HFFc6 (cell line): ENCODE data around the gene CPS1. TPM values are rescaled to one million over a fixed set of nuclear protein-coding genes. Genes with fewer than 3 reads are reported as not detected.

Experiments used
- DNase-seq: peaks from one replicate; pipeline ENCODE4 v3.0.0-alpha.2; 2018
- H3K27ac Mint-ChIP-seq: 2 replicates; pipeline ENCODE4 v1.8.0; 2020; ENCODE audit warnings: mild to moderate bottlenecking, mixed read lengths
- H3K27me3 Mint-ChIP-seq: 2 replicates; pipeline ENCODE4 v1.8.0; 2021; ENCODE audit warnings: mild to moderate bottlenecking, moderate library complexity, mixed read lengths; ENCODE audit not compliant: insufficient read depth
- H3K36me3 Mint-ChIP-seq: 2 replicates; pipeline ENCODE4 v1.8.0; 2021; ENCODE audit warnings: low read depth, mixed read lengths
- H3K4me1 Mint-ChIP-seq: 2 replicates; pipeline ENCODE4 v1.8.0; 2020; ENCODE audit warnings: low read depth, mixed read lengths
- H3K4me3 Mint-ChIP-seq: 2 replicates; pipeline ENCODE4 v1.8.0; 2020; ENCODE audit warnings: mild to moderate bottlenecking, moderate library complexity, mixed read lengths
- H3K9me3 Mint-ChIP-seq: 2 replicates; pipeline ENCODE4 v1.8.0; 2020; ENCODE audit warnings: mild to moderate bottlenecking, mixed read lengths
- CTCF ChIP-seq: fragments of 200-600 bp; sonication (generic); IDR thresholded peaks from 2 replicates; pipeline ENCODE4 v1.5.0; 2021; ENCODE audit warnings: antibody characterized with exemption, mild to moderate bottlenecking
- total RNA-seq, 6 experiments: library from RNA; stranded (reverse); fragmentation: NEBNext Ultra II Directional; extraction: Animal tissue kit (Norgen Biotek cat#: 25700); gene quantifications; 2 replicates in 1 of 6; 3 replicates in 5 of 6; pipeline ENCODE4 v1.2.3, GENCODE V29; 2021

Gene CPS1
- total RNA-seq, 6 experiments from 2014 or later = 1.6 to 5.2 (median 3.1) TPM

DNA sequence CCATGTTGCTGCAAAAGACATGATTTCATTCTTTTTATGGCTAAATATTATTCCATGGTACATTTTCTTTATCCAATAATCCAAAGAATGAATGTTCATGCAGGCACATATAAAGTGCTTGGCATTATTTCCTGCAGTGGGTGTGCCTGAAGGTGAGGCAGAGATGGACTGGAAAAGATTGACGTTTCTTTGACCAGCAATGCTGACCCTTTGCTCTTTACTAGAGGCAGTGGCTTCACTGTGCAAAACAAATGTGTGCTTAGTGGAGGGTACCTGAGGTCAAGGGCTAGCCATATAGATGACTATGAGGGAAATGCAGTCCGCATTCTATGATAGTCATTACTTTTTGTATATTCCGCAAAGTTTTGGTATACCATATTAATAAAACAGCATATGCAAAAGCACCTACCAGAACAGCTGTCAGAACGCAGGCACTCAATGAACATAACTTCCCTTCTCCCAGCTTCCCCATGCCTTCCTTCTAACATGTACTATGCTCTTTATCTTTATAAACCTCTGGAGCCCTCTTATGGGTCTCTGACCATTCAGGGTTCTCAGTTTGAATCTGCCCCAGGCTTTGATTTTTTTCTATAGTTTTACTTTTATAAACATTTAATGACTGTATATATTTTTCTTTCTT lies 32.6 kb upstream of the CPS1 start:
- DNase-seq = no peak
- Mint-ChIP-seq H3K4me1 (no peaks in the 10 kb centered on the region), H3K27me3 (no peaks in the 10 kb centered on the region), H3K4me3 (no peak overlapping the region), H3K27ac (no peak overlapping the region), H3K9me3 (peaks cover 5% of the 10 kb centered on the region), H3K36me3 (no peaks in the 10 kb centered on the region; the same call in 1 of the 2 replicates)
- TF ChIP-seq CTCF = no peak

GRCh38 chr2:210524533-210524932 lies 31.9 kb upstream of the CPS1 start:
- Mint-ChIP-seq H3K4me3 (no peak overlapping the region), H3K27me3 (no peaks in the 10 kb centered on the region), H3K27ac (no peak overlapping the region), H3K4me1 (no peaks in the 10 kb centered on the region), H3K9me3 (peaks cover 8% of the 10 kb centered on the region), H3K36me3 (no peaks in the 10 kb centered on the region; the same call in 1 of the 2 replicates)
- DNase-seq = no peak
- no peak for TF ChIP-seq CTCF

DNA sequence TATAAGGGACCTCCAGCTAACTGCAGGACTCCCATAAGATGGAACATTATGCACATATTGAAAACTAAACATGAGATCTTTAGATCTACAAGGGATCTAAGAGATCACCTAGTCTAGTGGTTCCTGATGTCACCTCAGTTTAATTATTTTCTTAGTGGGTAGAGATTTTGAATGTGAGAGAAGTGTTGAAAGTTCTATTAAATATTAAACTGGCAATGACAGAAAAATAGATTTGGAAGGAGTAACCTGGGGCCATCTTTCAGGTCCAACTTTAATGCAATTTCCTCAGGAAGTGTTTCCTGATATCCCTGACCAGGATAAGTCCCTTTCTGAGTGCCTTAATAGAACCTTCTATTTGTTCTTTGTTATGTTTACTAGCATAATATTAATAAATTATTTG lies 29.1 kb upstream of the CPS1 start:
- DNase-seq = no peak
- no peaks in the 10 kb centered on the region for H3K4me1 Mint-ChIP-seq
- TF ChIP-seq CTCF = no peak
- no peaks in the 10 kb centered on the region; the same call in 1 of the 2 replicates for H3K36me3 Mint-ChIP-seq
- H3K9me3 Mint-ChIP-seq = peaks cover 11% of the 10 kb centered on the region; the same call in 1 of the 2 replicates
- H3K27ac Mint-ChIP-seq = no peak overlapping the region
- no peak overlapping the region for H3K4me3 Mint-ChIP-seq
- H3K27me3 Mint-ChIP-seq = no peaks in the 10 kb centered on the region

DNA sequence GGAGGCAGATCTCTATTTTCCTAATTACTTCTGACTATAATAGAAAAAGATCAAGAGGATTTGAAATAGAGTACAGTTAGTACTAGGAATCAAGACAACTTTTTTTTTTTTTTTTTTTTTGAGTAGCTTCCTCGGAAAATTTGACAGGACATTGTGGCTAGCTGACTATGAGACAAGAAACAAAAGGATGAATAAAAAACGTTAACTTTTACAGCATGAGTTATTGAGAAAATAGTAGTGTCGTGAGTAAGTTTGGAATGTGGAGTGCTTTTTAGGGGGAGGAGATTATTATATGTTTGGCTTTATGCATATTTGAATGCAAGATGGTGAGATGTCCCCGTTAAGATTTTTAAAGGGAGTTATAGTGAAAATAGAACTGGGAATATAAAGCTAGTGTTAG lies 27.7 kb upstream of the CPS1 start:
- DNase-seq = no peak
- peaks cover 9% of the 10 kb centered on the region; the same call in 1 of the 2 replicates for H3K9me3 Mint-ChIP-seq
- no peaks in the 10 kb centered on the region; the same call in 1 of the 2 replicates for H3K36me3 Mint-ChIP-seq
- H3K4me3 Mint-ChIP-seq = 0 out of 2 replicates have a peak overlapping the region, but pooled peaks have one; percentile 1
- no peaks in the 10 kb centered on the region for H3K4me1 Mint-ChIP-seq
- no peak overlapping the region for H3K27ac Mint-ChIP-seq
- no peaks in the 10 kb centered on the region for H3K27me3 Mint-ChIP-seq
- no peak for TF ChIP-seq CTCF

GRCh38 chr2:210531050-210531449 lies 25.3 kb upstream of the CPS1 start:
- no peak for TF ChIP-seq CTCF
- peaks cover 27% of the 10 kb centered on the region for H3K9me3 Mint-ChIP-seq
- no peak overlapping the region for H3K4me3 Mint-ChIP-seq
- DNase-seq = no peak
- H3K27me3 Mint-ChIP-seq = no peaks in the 10 kb centered on the region
- no peaks in the 10 kb centered on the region for H3K36me3 Mint-ChIP-seq
- H3K27ac Mint-ChIP-seq = no peak overlapping the region
- H3K4me1 Mint-ChIP-seq = no peaks in the 10 kb centered on the region
